ENCODE results near the gene SLC8A3. TPM values are rescaled to one million over a fixed set of nuclear protein-coding genes. Genes with fewer than 3 reads are reported as not detected.

SLC8A3 gene
- total RNA-seq, 1 donor from 2014 or later: 9.8 TPM

- Mint-ChIP-seq H3K36me3 (ENCODE audit: unreplicated experiment) (no peaks in the 10 kb centered on the region), H3K27me3 (ENCODE audit: unreplicated experiment) (peaks cover 3% of the 10 kb centered on the region), H3K4me3 (ENCODE audit: unreplicated experiment) (no peak overlapping the region), H3K27ac (ENCODE audit: unreplicated experiment) (no peak overlapping the region), H3K4me1 (ENCODE audit: low read depth, unreplicated experiment) (no peaks in the 10 kb centered on the region), H3K9me3 (ENCODE audit: unreplicated experiment) (no peaks in the 10 kb centered on the region)
- no peak for TF ChIP-seq CTCF (IDR thresholded peaks at IDR 0.05; ENCODE audit: partially characterized antibody, unreplicated experiment)
- DNase-seq: no peak
Measured at GRCh38 chr14:69996216-69996615, 192.5 kb downstream of the SLC8A3 start.

Other genes with a start within 250 kb of the SLC8A3 start
- 44.0 TPM for gene COX16, start 170.7 kb upstream of the SLC8A3 start, total RNA-seq (ENCODE audit: unreplicated experiment)
- 17.4 TPM for gene SYNJ2BP, start 228.1 kb upstream of the SLC8A3 start, total RNA-seq (ENCODE audit: unreplicated experiment)